ENCODE data around the gene ABI2. TPM values are rescaled to one million over a fixed set of nuclear protein-coding genes. Genes with fewer than 3 reads are reported as not detected.
"Not testable (repeated sequence)": the region's sequence is repeated elsewhere in the genome, so short reads cannot be mapped to it uniquely, and the experiment has no call there.

The ABI2 gene
- total RNA-seq, 1 donor from 2014 or later, result 32.3 TPM

- Mint-ChIP-seq H3K27me3 (ENCODE audit: insufficient read depth) (no peaks in the 10 kb centered on the region), H3K27ac (no peak overlapping the region), H3K4me3 (no peak overlapping the region), H3K36me3 (ENCODE audit: low read depth) (peaks cover 23% of the 10 kb centered on the region), H3K4me1 (ENCODE audit: low read depth) (no peaks in the 10 kb centered on the region), H3K9me3 (no peaks in the 10 kb centered on the region)
- DNase-seq (ENCODE audit: low spot score), result no peak
- intact Hi-C loops (cut with micrococcal nuclease), result no loop called here
These were observed 84.5 kb downstream of the ABI2 start for GRCh38 chr2:203412546-203413331.

GRCh38 chr2:203413796-203414195 is 85.6 kb downstream of the ABI2 start:
- Mint-ChIP-seq H3K4me3 (no peak overlapping the region), H3K9me3 (no peaks in the 10 kb centered on the region), H3K4me1 (ENCODE audit: low read depth) (no peaks in the 10 kb centered on the region), H3K36me3 (ENCODE audit: low read depth) (peaks cover 32% of the 10 kb centered on the region), H3K27me3 (ENCODE audit: insufficient read depth) (no peaks in the 10 kb centered on the region), H3K27ac (no peak overlapping the region)
- intact Hi-C loops (cut with micrococcal nuclease), result no loop called here
- no peak for DNase-seq (ENCODE audit: low spot score)

DNA sequence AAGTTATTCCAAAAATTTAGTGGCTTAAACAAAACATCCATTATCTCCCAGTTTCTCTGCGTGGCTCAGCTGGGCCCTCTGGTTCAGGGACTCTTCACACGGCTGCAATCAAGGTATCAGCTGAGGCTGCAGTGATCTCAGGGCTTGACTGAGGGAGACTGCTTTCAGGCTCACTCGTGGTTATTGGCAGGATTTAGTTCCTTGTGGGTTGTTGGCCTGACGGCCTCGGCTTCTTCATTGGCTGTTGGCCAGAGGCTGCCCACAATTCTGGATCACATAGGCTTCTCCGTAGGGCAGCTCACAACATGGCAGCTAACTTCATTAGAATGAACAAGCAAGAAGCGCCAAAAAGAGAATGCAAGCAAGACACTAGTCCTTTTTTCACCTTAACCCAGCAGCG is 90.1 kb downstream of the ABI2 start:
- DNase-seq (ENCODE audit: low spot score), result no peak
- Mint-ChIP-seq H3K27me3 (ENCODE audit: insufficient read depth) (no peaks in the 10 kb centered on the region), H3K4me1 (ENCODE audit: low read depth) (no peaks in the 10 kb centered on the region), H3K27ac (no peak overlapping the region), H3K4me3 (no peak overlapping the region), H3K36me3 (ENCODE audit: low read depth) (peaks cover 27% of the 10 kb centered on the region), H3K9me3 (no peaks in the 10 kb centered on the region)
- intact Hi-C loops (cut with micrococcal nuclease), result no loop called here

DNA sequence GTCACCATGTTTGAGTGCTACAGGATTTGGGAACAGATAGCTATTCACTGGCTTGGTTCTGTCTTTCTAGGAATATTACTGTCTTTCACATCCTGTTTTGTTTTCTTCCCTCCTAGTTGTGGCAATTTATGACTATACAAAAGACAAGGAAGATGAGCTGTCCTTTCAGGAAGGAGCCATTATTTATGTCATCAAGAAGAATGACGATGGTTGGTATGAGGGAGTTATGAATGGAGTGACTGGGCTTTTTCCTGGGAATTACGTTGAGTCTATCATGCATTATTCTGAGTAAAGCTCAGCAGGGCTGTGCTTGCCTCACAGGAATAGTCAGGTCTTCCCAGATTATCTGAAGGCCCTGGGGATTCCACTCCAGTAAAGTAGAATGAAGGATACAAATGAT is 98.9 kb downstream of the ABI2 start:
- H3K4me3 Mint-ChIP-seq, result no peak overlapping the region
- H3K9me3 Mint-ChIP-seq, result no peaks in the 10 kb centered on the region
- no peaks in the 10 kb centered on the region for H3K27me3 Mint-ChIP-seq (ENCODE audit: insufficient read depth)
- peaks cover 13% of the 10 kb centered on the region for H3K36me3 Mint-ChIP-seq (ENCODE audit: low read depth)
- no peak overlapping the region for H3K27ac Mint-ChIP-seq
- intact Hi-C loops (cut with micrococcal nuclease), result no loop called here
- no peaks in the 10 kb centered on the region for H3K4me1 Mint-ChIP-seq (ENCODE audit: low read depth)
- DNase-seq (ENCODE audit: low spot score), result no peak

GRCh38 chr2:203429643-203430042 is 101.4 kb downstream of the ABI2 start:
- H3K36me3 Mint-ChIP-seq (ENCODE audit: low read depth), result peaks cover 15% of the 10 kb centered on the region
- DNase-seq (ENCODE audit: low spot score); H3K9me3 Mint-ChIP-seq; H3K4me3 Mint-ChIP-seq; H3K4me1 Mint-ChIP-seq (ENCODE audit: low read depth); H3K27me3 Mint-ChIP-seq (ENCODE audit: insufficient read depth); H3K27ac Mint-ChIP-seq; intact Hi-C loops (cut with micrococcal nuclease): not testable (repeated sequence)

DNA sequence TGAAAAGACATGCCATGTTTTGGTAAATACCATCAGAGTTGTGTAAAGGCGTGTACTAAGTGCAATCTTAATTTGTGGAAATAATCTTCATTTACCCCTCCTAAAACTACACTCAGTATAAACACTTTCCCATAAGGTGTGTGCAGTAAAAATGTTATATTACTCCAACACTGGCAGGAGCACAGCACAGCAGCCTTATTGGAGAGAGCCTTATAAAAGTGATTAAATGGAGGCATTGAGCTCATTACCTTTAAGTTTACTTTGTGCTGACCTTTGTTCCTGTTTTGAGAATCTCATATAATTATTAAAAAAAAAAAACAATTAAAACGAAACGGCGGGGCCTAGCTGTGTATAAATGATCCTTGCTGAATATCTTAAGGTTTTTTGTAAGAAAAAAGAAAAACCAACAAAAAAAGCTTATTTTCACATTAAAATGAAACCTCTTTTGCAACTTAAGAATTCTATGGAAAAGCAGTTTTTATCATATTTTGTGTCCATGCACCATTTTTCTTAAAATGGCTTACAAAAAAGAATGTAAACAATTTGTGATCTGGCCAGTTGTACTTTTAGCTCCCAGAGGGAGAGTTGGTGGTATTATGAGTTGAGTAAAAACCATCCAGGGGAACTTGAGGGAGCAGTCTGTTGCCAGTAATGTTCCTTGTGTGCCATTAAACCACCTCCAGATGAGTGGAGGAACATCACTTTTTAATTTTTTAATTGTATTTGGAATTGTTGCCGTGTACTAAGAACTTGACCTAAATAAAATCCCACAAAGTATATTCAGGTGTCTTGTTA is 103.4 kb downstream of the ABI2 start:
- intact Hi-C loops (cut with micrococcal nuclease), result no loop called here
- no peaks in the 10 kb centered on the region for H3K27me3 Mint-ChIP-seq (ENCODE audit: insufficient read depth)
- no peaks in the 10 kb centered on the region for H3K9me3 Mint-ChIP-seq
- peaks cover 13% of the 10 kb centered on the region for H3K36me3 Mint-ChIP-seq (ENCODE audit: low read depth)
- no peak for DNase-seq (ENCODE audit: low spot score)
- H3K27ac Mint-ChIP-seq, result no peak overlapping the region
- no peaks in the 10 kb centered on the region for H3K4me1 Mint-ChIP-seq (ENCODE audit: low read depth)
- no peak overlapping the region for H3K4me3 Mint-ChIP-seq

- Mint-ChIP-seq H3K9me3 (no peaks in the 10 kb centered on the region), H3K27me3 (ENCODE audit: insufficient read depth) (no peaks in the 10 kb centered on the region), H3K27ac (no peak overlapping the region), H3K4me1 (ENCODE audit: low read depth) (no peaks in the 10 kb centered on the region), H3K4me3 (no peak overlapping the region), H3K36me3 (ENCODE audit: low read depth) (peaks cover 10% of the 10 kb centered on the region)
- intact Hi-C loops (cut with micrococcal nuclease), result no loop called here
- DNase-seq (ENCODE audit: low spot score), result no peak
These were observed 104.6 kb downstream of the ABI2 start for GRCh38 chr2:203432811-203433210.

GRCh38 chr2:203436496-203436895 is 108.3 kb downstream of the ABI2 start:
- Mint-ChIP-seq H3K36me3 (ENCODE audit: low read depth) (peaks cover 8% of the 10 kb centered on the region), H3K4me1 (ENCODE audit: low read depth) (no peaks in the 10 kb centered on the region), H3K27me3 (ENCODE audit: insufficient read depth) (no peaks in the 10 kb centered on the region), H3K4me3 (no peak overlapping the region), H3K9me3 (no peaks in the 10 kb centered on the region), H3K27ac (no peak overlapping the region)
- intact Hi-C loops (cut with micrococcal nuclease), result no loop called here
- no peak for DNase-seq (ENCODE audit: low spot score)

DNA sequence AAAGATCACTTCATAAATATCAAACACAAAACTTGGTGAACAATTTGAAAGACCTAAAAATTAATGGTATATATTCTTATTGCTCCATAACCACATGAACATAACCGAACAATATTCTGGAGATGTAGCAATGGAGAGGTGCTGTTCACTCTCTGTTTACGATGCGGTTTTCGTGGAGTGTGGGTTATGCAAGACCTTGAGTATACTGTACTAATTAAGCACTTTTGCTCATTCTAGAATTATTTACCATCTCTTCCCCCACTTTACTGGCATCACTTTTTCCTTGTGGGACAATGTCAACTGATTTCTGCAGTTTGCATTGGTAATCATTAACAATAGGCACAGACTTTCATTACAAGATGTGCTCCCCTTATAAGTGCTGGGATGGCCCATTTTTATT is 109.3 kb downstream of the ABI2 start:
- intact Hi-C loops (cut with micrococcal nuclease), result no loop called here
- H3K4me1 Mint-ChIP-seq (ENCODE audit: low read depth), result no peaks in the 10 kb centered on the region
- no peak overlapping the region for H3K4me3 Mint-ChIP-seq
- H3K27ac Mint-ChIP-seq, result no peak overlapping the region
- no peak for DNase-seq (ENCODE audit: low spot score)
- H3K36me3 Mint-ChIP-seq (ENCODE audit: low read depth), result peaks cover 6% of the 10 kb centered on the region
- H3K9me3 Mint-ChIP-seq, result no peaks in the 10 kb centered on the region
- H3K27me3 Mint-ChIP-seq (ENCODE audit: insufficient read depth), result no peaks in the 10 kb centered on the region

DNA sequence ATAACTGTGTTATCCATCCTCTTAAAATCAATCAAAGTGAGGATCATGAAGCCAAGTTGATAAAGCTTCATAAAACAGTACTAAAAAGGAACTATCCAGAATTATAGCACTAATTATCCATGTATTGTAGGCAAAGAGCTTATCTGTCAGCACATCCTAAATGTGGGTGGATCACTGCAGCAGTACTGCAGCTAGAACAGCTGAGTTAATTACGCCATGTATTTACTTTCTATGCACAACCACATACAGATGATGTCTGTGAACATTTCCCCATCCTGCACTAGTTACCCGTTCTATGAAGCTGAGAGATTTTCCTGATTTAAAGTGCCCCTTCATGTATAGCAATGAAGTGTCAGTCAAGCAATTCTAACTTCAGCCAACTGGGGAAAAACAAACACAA is 110.3 kb downstream of the ABI2 start:
- Mint-ChIP-seq H3K27me3 (ENCODE audit: insufficient read depth) (no peaks in the 10 kb centered on the region), H3K4me1 (ENCODE audit: low read depth) (no peaks in the 10 kb centered on the region)

GRCh38 chr2:203440671-203441070 is 112.5 kb downstream of the ABI2 start:
- Mint-ChIP-seq H3K4me3 (no peak overlapping the region), H3K27me3 (ENCODE audit: insufficient read depth) (no peaks in the 10 kb centered on the region), H3K4me1 (ENCODE audit: low read depth) (peaks cover under 1% of the 10 kb centered on the region), H3K36me3 (ENCODE audit: low read depth) (peaks cover 2% of the 10 kb centered on the region), H3K9me3 (no peaks in the 10 kb centered on the region), H3K27ac (no peak overlapping the region)
- no peak for DNase-seq (ENCODE audit: low spot score)
- intact Hi-C loops (cut with micrococcal nuclease), result no loop called here

More for the DNA sequence above, 110.3 kb downstream of the ABI2 start:
- Mint-ChIP-seq H3K9me3 (no peaks in the 10 kb centered on the region), H3K4me3 (no peak overlapping the region), H3K36me3 (ENCODE audit: low read depth) (peaks cover 2% of the 10 kb centered on the region), H3K27ac (no peak overlapping the region)
- DNase-seq (ENCODE audit: low spot score), result no peak
- intact Hi-C loops (cut with micrococcal nuclease), result no loop called here

- H3K9me3 Mint-ChIP-seq, result no peaks in the 10 kb centered on the region
- no peak overlapping the region for H3K4me3 Mint-ChIP-seq
- peaks cover 8% of the 10 kb centered on the region for H3K4me1 Mint-ChIP-seq (ENCODE audit: low read depth)
- intact Hi-C loops (cut with micrococcal nuclease), result no loop called here
- peaks cover 5% of the 10 kb centered on the region for H3K36me3 Mint-ChIP-seq (ENCODE audit: low read depth)
- H3K27me3 Mint-ChIP-seq (ENCODE audit: insufficient read depth), result no peaks in the 10 kb centered on the region
- no peak for DNase-seq (ENCODE audit: low spot score)
- no peak overlapping the region for H3K27ac Mint-ChIP-seq
These were observed 113.3 kb downstream of the ABI2 start for GRCh38 chr2:203441463-203441862.

GRCh38 chr2:203442463-203442862 is 114.3 kb downstream of the ABI2 start:
- no peaks in the 10 kb centered on the region for H3K27me3 Mint-ChIP-seq (ENCODE audit: insufficient read depth)
- no peak overlapping the region for H3K4me3 Mint-ChIP-seq
- no peak for DNase-seq (ENCODE audit: low spot score)
- H3K9me3 Mint-ChIP-seq, result no peaks in the 10 kb centered on the region
- peaks cover 5% of the 10 kb centered on the region for H3K36me3 Mint-ChIP-seq (ENCODE audit: low read depth)
- H3K4me1 Mint-ChIP-seq (ENCODE audit: low read depth), result peaks cover 12% of the 10 kb centered on the region
- intact Hi-C loops (cut with micrococcal nuclease), result no loop called here
- H3K27ac Mint-ChIP-seq, result no peak overlapping the region
